Gastrocnemius medialis (tissue), 4 donors: ENCODE results near the gene GALNT2.

Source experiments
- POLR2A ChIP-seq, 2 donors: fragments of 450-650 bp; IDR thresholded peaks; one replicate each; pipeline ENCODE4 v1.6.1; 2017; ENCODE audit warnings: antibody characterized with exemption in 2 of 2, mild to moderate bottlenecking in 2 of 2, moderate library complexity in 2 of 2
- TF ChIP-seq, protein P1 (sequence below), 5 experiments: fragments of 450-650 bp in 3 of 5; fragments of 200-600 bp in 2 of 5; sonication (generic) in 2 of 5; IDR thresholded peaks in 4 of 5; conservative IDR thresholded peaks in 1 of 5; 1 replicate in 4 of 5; 2 replicates in 1 of 5; pipeline ENCODE4 v1.5.1; 2016 to 2019; ENCODE audit warnings: antibody characterized with exemption in 5 of 5, mild to moderate bottlenecking in 3 of 5, moderate library complexity in 3 of 5

DNA sequence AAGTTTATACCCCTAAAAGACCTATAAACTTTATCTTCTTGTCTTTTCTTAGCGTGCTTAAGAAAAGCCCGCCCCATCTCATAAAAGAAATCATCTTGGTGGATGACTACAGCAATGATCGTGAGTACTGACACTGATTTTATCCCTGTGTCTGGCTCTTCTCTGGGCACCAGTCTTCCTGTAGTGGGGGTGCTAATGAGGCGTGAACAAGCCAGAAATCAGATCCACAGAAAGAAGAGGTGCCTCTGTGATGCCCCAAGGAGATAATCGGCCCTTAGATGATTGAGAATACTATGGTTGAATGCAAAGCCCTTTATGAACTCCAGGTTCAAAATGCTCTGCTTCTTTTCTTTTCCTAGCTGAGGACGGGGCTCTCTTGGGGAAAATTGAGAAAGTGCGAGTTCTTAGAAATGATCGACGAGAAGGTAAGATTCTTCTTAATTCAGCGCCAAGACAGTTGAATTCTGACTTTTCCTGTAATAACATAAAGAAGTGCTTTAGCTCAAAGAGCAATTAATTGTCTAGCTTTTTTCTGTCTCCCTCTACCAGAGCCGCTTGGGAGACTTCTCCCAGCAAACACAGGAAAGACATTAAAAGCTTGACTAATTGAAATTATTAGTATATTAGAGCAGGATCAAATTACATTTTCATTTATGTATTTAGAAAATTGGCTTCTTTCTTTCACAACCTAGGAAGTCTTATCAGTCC lies 169.4 kb downstream of the GALNT2 start:
- TF ChIP-seq, protein P1, sequence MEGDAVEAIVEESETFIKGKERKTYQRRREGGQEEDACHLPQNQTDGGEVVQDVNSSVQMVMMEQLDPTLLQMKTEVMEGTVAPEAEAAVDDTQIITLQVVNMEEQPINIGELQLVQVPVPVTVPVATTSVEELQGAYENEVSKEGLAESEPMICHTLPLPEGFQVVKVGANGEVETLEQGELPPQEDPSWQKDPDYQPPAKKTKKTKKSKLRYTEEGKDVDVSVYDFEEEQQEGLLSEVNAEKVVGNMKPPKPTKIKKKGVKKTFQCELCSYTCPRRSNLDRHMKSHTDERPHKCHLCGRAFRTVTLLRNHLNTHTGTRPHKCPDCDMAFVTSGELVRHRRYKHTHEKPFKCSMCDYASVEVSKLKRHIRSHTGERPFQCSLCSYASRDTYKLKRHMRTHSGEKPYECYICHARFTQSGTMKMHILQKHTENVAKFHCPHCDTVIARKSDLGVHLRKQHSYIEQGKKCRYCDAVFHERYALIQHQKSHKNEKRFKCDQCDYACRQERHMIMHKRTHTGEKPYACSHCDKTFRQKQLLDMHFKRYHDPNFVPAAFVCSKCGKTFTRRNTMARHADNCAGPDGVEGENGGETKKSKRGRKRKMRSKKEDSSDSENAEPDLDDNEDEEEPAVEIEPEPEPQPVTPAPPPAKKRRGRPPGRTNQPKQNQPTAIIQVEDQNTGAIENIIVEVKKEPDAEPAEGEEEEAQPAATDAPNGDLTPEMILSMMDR (IDR thresholded peaks at IDR 0.05 in 4 of 5, conservative IDR thresholded peaks at IDR 0.05 in 1 of 5), result no peak
- TF ChIP-seq POLR2A (IDR thresholded peaks at IDR 0.05), result no peak
